HepG2 (cell line): Measurements from ENCODE around the gene PIK3C2B. TPM values are rescaled to one million over a fixed set of nuclear protein-coding genes. Genes with fewer than 3 reads are reported as not detected.

Experiments
- ATF3 ChIP-seq: sonication (generic); formaldehyde crosslinking; IDR thresholded peaks from 2 replicates; pipeline ENCODE4 v1.4.0; 2020; ENCODE audit warnings: missing genetic modification reagents
- GFI1 ChIP-seq: sonication (generic); formaldehyde crosslinking; IDR thresholded peaks from 2 replicates; pipeline ENCODE4 v1.5.0; 2020; ENCODE audit warnings: missing genetic modification reagents, mild to moderate bottlenecking, borderline replicate concordance
- GZF1 ChIP-seq: sonication (generic); formaldehyde crosslinking; IDR thresholded peaks from 2 replicates; pipeline ENCODE4 v1.5.1; 2020; ENCODE audit warnings: mild to moderate bottlenecking, missing genetic modification reagents
- ISX ChIP-seq: sonication (generic); formaldehyde crosslinking; conservative IDR thresholded peaks from 2 replicates; pipeline ENCODE4 v1.5.0; 2020; ENCODE audit warnings: missing genetic modification reagents
- JUNB ChIP-seq: sonication (generic); formaldehyde crosslinking; IDR thresholded peaks from 2 replicates; pipeline ENCODE4 v1.8.0; 2022; ENCODE audit warnings: missing genetic modification reagents, mild to moderate bottlenecking, borderline replicate concordance
- KLF6 ChIP-seq: IDR thresholded peaks from 2 replicates; pipeline ENCODE4 v1.8.0; 2016; ENCODE audit warnings: missing biosample characterization, missing genetic modification reagents
- MEIS1 ChIP-seq: sonication (generic); formaldehyde crosslinking; IDR thresholded peaks from 2 replicates; pipeline ENCODE4 v1.9.0; 2021; ENCODE audit warnings: mild to moderate bottlenecking, missing genetic modification reagents, moderate library complexity, borderline replicate concordance
- NFRKB ChIP-seq: fragments of 450-650 bp; IDR thresholded peaks from 2 replicates; pipeline ENCODE4 v1.6.1; 2017
- NRL ChIP-seq: sonication (generic); formaldehyde crosslinking; IDR thresholded peaks from 2 replicates; pipeline ENCODE4 v1.5.0; 2020; ENCODE audit warnings: missing genetic modification reagents, mild to moderate bottlenecking, moderate library complexity, borderline replicate concordance
- PRMT3 ChIP-seq: sonication (generic); formaldehyde crosslinking; IDR thresholded peaks from 2 replicates; pipeline ENCODE4 v1.8.1; 2022; ENCODE audit warnings: low read depth, mild to moderate bottlenecking, moderate library complexity, missing genetic modification reagents, borderline replicate concordance
- STAT5B ChIP-seq: sonication (generic); formaldehyde crosslinking; IDR thresholded peaks from 2 replicates; pipeline ENCODE4 v1.4.0; 2020; ENCODE audit warnings: missing genetic modification reagents
- ZBTB42 ChIP-seq: sonication (generic); formaldehyde crosslinking; IDR thresholded peaks from 2 replicates; pipeline ENCODE4 v1.5.0; 2020; ENCODE audit warnings: mild to moderate bottlenecking, missing genetic modification reagents
- ZKSCAN8 ChIP-seq: IDR thresholded peaks from 2 replicates; pipeline ENCODE4 v1.6.1; 2016; ENCODE audit warnings: borderline replicate concordance, missing genetic modification reagents, missing compliant biosample characterization
- ZNF318 ChIP-seq: sonication (generic); formaldehyde crosslinking; IDR thresholded peaks from 2 replicates; pipeline ENCODE4 v1.4.0; 2020; ENCODE audit warnings: mild to moderate bottlenecking, missing genetic modification reagents
- ZNF331 ChIP-seq: sonication (generic); formaldehyde crosslinking; IDR thresholded peaks from 2 replicates; pipeline ENCODE4 v1.4.0; 2020; ENCODE audit warnings: missing genetic modification reagents
- ZNF615 ChIP-seq: sonication (generic); formaldehyde crosslinking; IDR thresholded peaks from 2 replicates; pipeline ENCODE4 v1.5.0; 2020; ENCODE audit warnings: mild to moderate bottlenecking, missing genetic modification reagents, borderline replicate concordance
- ZNF766 ChIP-seq: sonication (generic); formaldehyde crosslinking; IDR thresholded peaks from 2 replicates; pipeline ENCODE4 v1.5.0; 2020; ENCODE audit warnings: missing genetic modification reagents, borderline replicate concordance
- ZNF775 ChIP-seq: sonication (generic); formaldehyde crosslinking; IDR thresholded peaks from 2 replicates; pipeline ENCODE4 v1.4.0; 2020; ENCODE audit warnings: missing genetic modification reagents, mild to moderate bottlenecking, moderate library complexity, borderline replicate concordance
- ZNF780A ChIP-seq: sonication (generic); formaldehyde crosslinking; IDR thresholded peaks from 2 replicates; pipeline ENCODE4 v1.8.0; 2022; ENCODE audit warnings: mild to moderate bottlenecking, missing genetic modification reagents, moderate library complexity
- ZNF788 ChIP-seq: sonication (generic); formaldehyde crosslinking; IDR thresholded peaks from 2 replicates; pipeline ENCODE4 v1.5.0; 2020; ENCODE audit warnings: mild to moderate bottlenecking, missing genetic modification reagents, borderline replicate concordance
- ZNF850 ChIP-seq: sonication (generic); formaldehyde crosslinking; conservative IDR thresholded peaks from 2 replicates; pipeline ENCODE4 v1.9.0; 2021; ENCODE audit warnings: mild to moderate bottlenecking, missing genetic modification reagents
- ZSCAN20 ChIP-seq: sonication (generic); formaldehyde crosslinking; IDR thresholded peaks from 2 replicates; pipeline ENCODE4 v1.4.0; 2020; ENCODE audit warnings: missing genetic modification reagents, mild to moderate bottlenecking, borderline replicate concordance
- polyA plus RNA-seq, 8 experiments: library from polyadenylated mRNA; depleted of rRNA in 3 of 8; stranded (reverse) in 7 of 8; unstranded in 1 of 8; fragments of >200 nt; fragmentation: Illumina TruSeq in 4 of 8; extraction: Trizol in 4 of 8; gene quantifications; 2 replicates each; pipeline versions ENCODE4 v1.2.1 to v1.2.3, GENCODE V29; 2011 to 2016; ENCODE audit warnings: low read depth in 4 of 8, missing spikeins in 1 of 8, mixed read lengths in 1 of 8; ENCODE audit not compliant: insufficient read depth in 1 of 8
- total RNA-seq, 5 experiments: library from RNA; depleted of rRNA; stranded (reverse); fragments of >200 nt; fragmentation: Illumina TruSeq; extraction: Trizol; gene quantifications; 2 replicates each; pipeline ENCODE4 v1.2.3, GENCODE V29; 2016; ENCODE audit warnings: low read depth in 1 of 5

PIK3C2B gene
- total and polyA plus RNA-seq, 2 of the 13 experiments (the other 11 are each of a cell fraction or from before 2014, with no cell fraction given), result 3.4 to 4.5 TPM

GRCh38 chr1:204516180-204516879 lies 21.7 kb upstream of the PIK3C2B start, which contains the start of gene MDM4 (continued):
- TF ChIP-seq STAT5B (CRISPR knock-in tag), result no peak
- TF ChIP-seq ZNF775 (CRISPR knock-in tag), result peak; percentile 88; the same call in 1 of the 2 replicates
- TF ChIP-seq ATF3 (CRISPR knock-in tag), result peak; percentile 73
- TF ChIP-seq ISX, result 0 out of 2 replicates have a peak, but pooled peaks have one; percentile 57
- TF ChIP-seq ZSCAN20 (CRISPR knock-in tag), result no peak
- peak; percentile 72 for TF ChIP-seq NRL (CRISPR knock-in tag)
- peak; percentile 78; the same call in 1 of the 2 replicates for TF ChIP-seq GZF1 (CRISPR knock-in tag)
- peak; percentile 79 for TF ChIP-seq GFI1 (CRISPR knock-in tag)
- TF ChIP-seq KLF6 (CRISPR knock-in tag), result peak; percentile 81; the same call in 1 of the 2 replicates
- peak; percentile 95 for TF ChIP-seq ZNF615 (CRISPR knock-in tag)
- TF ChIP-seq NFRKB, result no peak
- peak; percentile 87 for TF ChIP-seq ZBTB42 (CRISPR knock-in tag)
- TF ChIP-seq ZNF318 (CRISPR knock-in tag), result no peak
- TF ChIP-seq JUNB (CRISPR knock-in tag), result no peak
- TF ChIP-seq PRMT3 (CRISPR knock-in tag), result 0 out of 2 replicates have a peak, but pooled peaks have one; percentile 49
- 0 out of 2 replicates have a peak, but pooled peaks have one; percentile 55 for TF ChIP-seq ZKSCAN8 (CRISPR knock-in tag)
- TF ChIP-seq ZNF331 (CRISPR knock-in tag), result peak; percentile 68
- peak; percentile 70; the same call in 1 of the 2 replicates for TF ChIP-seq ZNF766 (CRISPR knock-in tag)
- peak; percentile 87 for TF ChIP-seq ZNF788 (CRISPR knock-in tag)
- TF ChIP-seq MEIS1, result peak; percentile 74; the same call in 1 of the 2 replicates
- TF ChIP-seq ZNF850 (CRISPR knock-in tag), result no peak
- TF ChIP-seq ZNF780A (CRISPR knock-in tag), result peak; percentile 80; the same call in 1 of the 2 replicates
